ENCODE data around the gene CHST7.

Gene CHST7

GRCh38 chrX:46553935-46554334, 19.6 kb upstream of the CHST7 start:
- H3K4me2 ChIP-seq (ENCODE audit: low read length) = no peak overlapping the region
- H3K36me3 ChIP-seq (ENCODE audit: insufficient read depth, low read length) = no peaks in the 10 kb centered on the region
- H3K9ac ChIP-seq (ENCODE audit: low read depth, low read length) = no peak overlapping the region
- no peaks in the 10 kb centered on the region for H3K4me1 ChIP-seq (ENCODE audit: control insufficient read depth, insufficient read depth, low read length)
- H3K27me3 ChIP-seq (ENCODE audit: control insufficient read depth, insufficient read depth, low read length) = no peaks in the 10 kb centered on the region
- no peaks in the 10 kb centered on the region for H3K9me3 ChIP-seq (replicated peaks; ENCODE audit: low read length)
- no peak overlapping the region for H3K4me3 ChIP-seq (ENCODE audit: low read length)

GRCh38 chrX:46554942-46555341, 18.6 kb upstream of the CHST7 start:
- Histone ChIP-seq H3K4me1 (ENCODE audit: control insufficient read depth, insufficient read depth, low read length) (no peaks in the 10 kb centered on the region), H3K4me2 (ENCODE audit: low read length) (no peak overlapping the region), H3K27me3 (ENCODE audit: control insufficient read depth, insufficient read depth, low read length) (no peaks in the 10 kb centered on the region), H3K36me3 (ENCODE audit: insufficient read depth, low read length) (no peaks in the 10 kb centered on the region), H3K9ac (ENCODE audit: low read depth, low read length) (no peak overlapping the region), H3K4me3 (ENCODE audit: low read length) (no peak overlapping the region), H3K9me3 (replicated peaks; ENCODE audit: low read length) (no peaks in the 10 kb centered on the region)

GRCh38 chrX:46559062-46559461, 14.5 kb upstream of the CHST7 start:
- Histone ChIP-seq H3K4me2 (ENCODE audit: low read length) (no peak overlapping the region), H3K9me3 (replicated peaks; ENCODE audit: low read length) (no peaks in the 10 kb centered on the region), H3K27me3 (ENCODE audit: control insufficient read depth, insufficient read depth, low read length) (no peaks in the 10 kb centered on the region), H3K4me1 (ENCODE audit: control insufficient read depth, insufficient read depth, low read length) (no peaks in the 10 kb centered on the region), H3K9ac (ENCODE audit: low read depth, low read length) (no peak overlapping the region), H3K4me3 (ENCODE audit: low read length) (no peak overlapping the region), H3K36me3 (ENCODE audit: insufficient read depth, low read length) (no peaks in the 10 kb centered on the region)

GRCh38 chrX:46561824-46562657, 11.5 kb upstream of the CHST7 start:
- no peaks in the 10 kb centered on the region for H3K4me1 ChIP-seq (ENCODE audit: control insufficient read depth, insufficient read depth, low read length)
- H3K9me3 ChIP-seq (replicated peaks; ENCODE audit: low read length) = no peaks in the 10 kb centered on the region
- no peak overlapping the region for H3K9ac ChIP-seq (ENCODE audit: low read depth, low read length)
- no peaks in the 10 kb centered on the region for H3K27me3 ChIP-seq (ENCODE audit: control insufficient read depth, insufficient read depth, low read length)
- H3K4me3 ChIP-seq (ENCODE audit: low read length) = no peak overlapping the region
- no peak overlapping the region for H3K4me2 ChIP-seq (ENCODE audit: low read length)
- no peaks in the 10 kb centered on the region for H3K36me3 ChIP-seq (ENCODE audit: insufficient read depth, low read length)

- H3K9ac ChIP-seq (ENCODE audit: low read depth, low read length) = no peak overlapping the region
- no peak overlapping the region for H3K4me3 ChIP-seq (ENCODE audit: low read length)
- H3K4me1 ChIP-seq (ENCODE audit: control insufficient read depth, insufficient read depth, low read length) = no peaks in the 10 kb centered on the region
- H3K9me3 ChIP-seq (replicated peaks; ENCODE audit: low read length) = no peaks in the 10 kb centered on the region
- no peaks in the 10 kb centered on the region for H3K36me3 ChIP-seq (ENCODE audit: insufficient read depth, low read length)
- no peak overlapping the region for H3K4me2 ChIP-seq (ENCODE audit: low read length)
- H3K27me3 ChIP-seq (ENCODE audit: control insufficient read depth, insufficient read depth, low read length) = no peaks in the 10 kb centered on the region
Observed at GRCh38 chrX:46567388-46567787, 6.2 kb upstream of the CHST7 start.

GRCh38 chrX:46569621-46570020, 3.9 kb upstream of the CHST7 start:
- Histone ChIP-seq H3K4me2 (ENCODE audit: low read length) (no peak overlapping the region), H3K4me1 (ENCODE audit: control insufficient read depth, insufficient read depth, low read length) (peaks cover 3% of the 10 kb centered on the region), H3K36me3 (ENCODE audit: insufficient read depth, low read length) (no peaks in the 10 kb centered on the region), H3K27me3 (ENCODE audit: control insufficient read depth, insufficient read depth, low read length) (no peaks in the 10 kb centered on the region), H3K9me3 (replicated peaks; ENCODE audit: low read length) (no peaks in the 10 kb centered on the region), H3K4me3 (ENCODE audit: low read length) (no peak overlapping the region), H3K9ac (ENCODE audit: low read depth, low read length) (no peak overlapping the region)

GRCh38 chrX:46571423-46572339, 1.9 kb upstream of the CHST7 start:
- Histone ChIP-seq H3K27me3 (ENCODE audit: control insufficient read depth, insufficient read depth, low read length) (no peaks in the 10 kb centered on the region), H3K4me2 (ENCODE audit: low read length) (no peak overlapping the region), H3K9me3 (replicated peaks; ENCODE audit: low read length) (no peaks in the 10 kb centered on the region), H3K36me3 (ENCODE audit: insufficient read depth, low read length) (no peaks in the 10 kb centered on the region), H3K4me3 (ENCODE audit: low read length) (no peak overlapping the region), H3K4me1 (ENCODE audit: control insufficient read depth, insufficient read depth, low read length) (peaks cover 3% of the 10 kb centered on the region), H3K9ac (ENCODE audit: low read depth, low read length) (no peak overlapping the region)

- H3K9me3 ChIP-seq (replicated peaks; ENCODE audit: low read length) = no peaks in the 10 kb centered on the region
- H3K4me2 ChIP-seq (ENCODE audit: low read length) = no peak overlapping the region
- no peak overlapping the region for H3K9ac ChIP-seq (ENCODE audit: low read depth, low read length)
- no peaks in the 10 kb centered on the region for H3K27me3 ChIP-seq (ENCODE audit: control insufficient read depth, insufficient read depth, low read length)
- no peaks in the 10 kb centered on the region for H3K36me3 ChIP-seq (ENCODE audit: insufficient read depth, low read length)
- H3K4me1 ChIP-seq (ENCODE audit: control insufficient read depth, insufficient read depth, low read length) = peaks cover 10% of the 10 kb centered on the region
- no peak overlapping the region for H3K4me3 ChIP-seq (ENCODE audit: low read length)
Observed at GRCh38 chrX:46572340-46572936, 1.1 kb upstream of the CHST7 start.

GRCh38 chrX:46573892-46574773, 568 bp downstream of the CHST7 start:
- H3K9me3 ChIP-seq (replicated peaks; ENCODE audit: low read length) = no peaks in the 10 kb centered on the region
- peak overlapping the region; percentile 86 for H3K4me2 ChIP-seq (ENCODE audit: low read length)
- H3K36me3 ChIP-seq (ENCODE audit: insufficient read depth, low read length) = no peaks in the 10 kb centered on the region
- peaks cover 17% of the 10 kb centered on the region for H3K4me1 ChIP-seq (ENCODE audit: control insufficient read depth, insufficient read depth, low read length)
- peak overlapping the region; percentile 77 for H3K4me3 ChIP-seq (ENCODE audit: low read length)
- no peaks in the 10 kb centered on the region for H3K27me3 ChIP-seq (ENCODE audit: control insufficient read depth, insufficient read depth, low read length)
- peak overlapping the region; percentile 69 for H3K9ac ChIP-seq (ENCODE audit: low read depth, low read length)

- Histone ChIP-seq H3K4me2 (ENCODE audit: low read length) (peak overlapping the region; percentile 86), H3K9ac (ENCODE audit: low read depth, low read length) (peak overlapping the region; percentile 69), H3K4me3 (ENCODE audit: low read length) (peak overlapping the region; percentile 77), H3K36me3 (ENCODE audit: insufficient read depth, low read length) (no peaks in the 10 kb centered on the region), H3K27me3 (ENCODE audit: control insufficient read depth, insufficient read depth, low read length) (no peaks in the 10 kb centered on the region), H3K4me1 (ENCODE audit: control insufficient read depth, insufficient read depth, low read length) (peaks cover 17% of the 10 kb centered on the region), H3K9me3 (replicated peaks; ENCODE audit: low read length) (no peaks in the 10 kb centered on the region)
Observed at GRCh38 chrX:46574774-46575381, 1.3 kb downstream of the CHST7 start.
